HS-27A (cell line): Measurements from ENCODE around the gene IFIT1.
"Not testable (repeated sequence)": the region's sequence is repeated elsewhere in the genome, so short reads cannot be mapped to it uniquely, and the experiment has no call there.

Source experiments
- DNase-seq: peaks from one replicate; pipeline ENCODE4 v3.0.0-alpha.2; 2012; ENCODE audit warnings: low read depth, missing footprints

The IFIT1 gene

GRCh38 chr10:89440226-89441009 is 48.0 kb downstream of the IFIT1 start:
- DNase-seq: no peak

GRCh38 chr10:89442289-89442688 is 49.9 kb downstream of the IFIT1 start:
- no peak for DNase-seq

GRCh38 chr10:89444819-89445218 is 52.4 kb downstream of the IFIT1 start:
- not testable (repeated sequence) for DNase-seq

GRCh38 chr10:89450901-89451300 is 58.5 kb downstream of the IFIT1 start:
- DNase-seq: no peak

GRCh38 chr10:89452193-89452592 is 59.8 kb downstream of the IFIT1 start:
- no peak for DNase-seq

GRCh38 chr10:89454561-89455347 is 62.3 kb downstream of the IFIT1 start:
- DNase-seq: no peak
